ENCODE results near the gene ADCY9.

The ADCY9 gene

GRCh38 chr16:4002121-4002520 lies 114.1 kb downstream of the ADCY9 start:
- DNase-seq = no peak

DNA sequence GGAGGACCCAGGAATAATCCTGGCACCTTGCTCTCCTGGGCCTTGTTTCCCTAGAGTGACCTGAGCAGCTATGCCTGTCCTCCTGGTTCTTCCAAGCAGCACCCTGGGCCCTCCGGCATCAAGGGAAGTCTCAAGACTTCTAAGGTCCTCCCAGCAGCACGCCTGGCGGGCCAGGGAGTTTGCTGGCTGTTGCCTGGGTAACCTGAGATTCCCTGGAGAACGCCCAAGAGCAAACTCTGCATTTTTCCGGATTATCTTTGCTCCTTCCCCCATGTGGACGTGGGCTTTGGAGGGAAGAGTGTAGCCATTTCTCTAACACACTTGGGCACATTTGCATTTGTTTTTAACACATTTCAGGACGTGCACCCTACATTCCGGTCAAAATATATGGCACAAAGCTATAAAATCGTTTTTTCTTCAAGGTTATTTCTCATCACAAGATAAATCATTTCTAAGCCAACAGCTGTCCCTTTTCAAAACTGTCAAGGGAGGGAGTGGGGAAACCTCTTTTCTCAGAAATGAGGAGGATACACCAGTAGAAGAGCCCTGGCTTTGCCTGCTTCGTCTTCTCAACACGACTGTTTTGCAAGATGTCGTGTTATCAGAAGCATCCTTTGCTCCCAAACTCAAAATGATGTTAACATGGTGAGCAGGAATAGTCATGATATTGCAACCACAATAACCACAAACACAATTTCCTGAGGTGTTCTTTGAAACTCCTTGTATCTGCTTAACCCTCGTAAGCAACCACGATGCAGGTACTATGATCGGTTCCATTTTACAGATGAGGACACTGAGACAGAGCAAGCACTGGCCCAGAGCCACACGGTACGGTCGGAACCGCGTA lies 116.5 kb downstream of the ADCY9 start:
- peak; percentile 77 for DNase-seq

- DNase-seq = peak; percentile 80
These were observed 117.3 kb downstream of the ADCY9 start for GRCh38 chr16:3998793-3999478.

- DNase-seq = no peak
These were observed 118.9 kb downstream of the ADCY9 start for GRCh38 chr16:3997231-3997841.

DNA sequence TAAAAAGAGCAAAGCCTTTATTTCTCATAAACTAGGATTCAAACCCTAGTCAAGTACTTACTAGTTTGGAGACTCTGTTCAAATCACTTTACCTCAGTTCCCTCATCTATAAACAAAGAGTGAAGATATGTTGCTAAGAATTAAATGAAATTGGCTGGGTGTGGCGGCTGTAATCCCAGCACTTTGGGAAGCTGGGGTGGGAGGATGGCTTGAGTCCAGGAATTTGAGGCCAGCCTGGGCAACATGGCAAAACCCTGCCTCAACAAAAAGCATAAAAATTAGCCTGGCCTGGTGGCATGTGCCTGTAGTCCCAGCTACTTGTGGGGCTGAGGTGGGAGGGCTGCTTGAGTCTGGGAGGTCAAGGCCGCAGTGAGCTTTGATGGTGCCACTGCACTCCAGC lies 121.2 kb downstream of the ADCY9 start:
- no peak for DNase-seq

DNA sequence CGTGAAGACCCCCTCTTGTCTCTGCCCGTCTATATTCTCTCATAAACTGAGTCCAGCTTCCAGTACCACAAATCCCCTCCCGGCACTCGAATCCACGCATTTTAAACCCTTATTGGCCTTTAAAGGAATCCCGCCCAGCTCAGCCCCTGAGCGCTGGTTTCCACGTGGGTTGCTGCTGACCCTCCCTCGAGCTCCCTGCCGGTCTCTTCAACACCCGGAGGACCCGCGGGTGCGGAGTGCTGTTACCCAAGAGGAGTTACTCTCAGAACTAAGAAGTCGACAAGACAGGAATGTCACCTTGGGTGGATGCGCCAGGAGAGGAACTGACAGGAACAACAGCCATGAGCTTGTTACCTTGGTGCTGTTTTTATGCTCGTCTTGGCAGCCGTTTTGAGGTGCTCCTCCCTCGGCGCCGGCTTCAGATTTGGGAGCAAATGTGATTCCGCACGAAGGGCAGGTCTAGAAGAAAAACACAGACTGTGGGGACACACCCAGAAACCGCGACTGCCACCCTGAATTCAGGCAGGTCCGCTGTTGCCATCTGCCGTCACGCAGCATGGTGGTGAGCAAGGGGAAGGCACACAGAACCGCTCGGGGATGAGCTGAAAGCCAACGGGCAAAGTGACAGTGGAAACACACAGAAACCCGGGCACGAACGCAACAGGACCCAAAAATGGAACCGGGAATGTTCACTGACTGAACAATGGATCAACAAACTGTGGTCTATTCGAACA lies 123.0 kb downstream of the ADCY9 start:
- no peak for DNase-seq

GRCh38 chr16:3992297-3993051 lies 123.8 kb downstream of the ADCY9 start:
- no peak for DNase-seq

DNA sequence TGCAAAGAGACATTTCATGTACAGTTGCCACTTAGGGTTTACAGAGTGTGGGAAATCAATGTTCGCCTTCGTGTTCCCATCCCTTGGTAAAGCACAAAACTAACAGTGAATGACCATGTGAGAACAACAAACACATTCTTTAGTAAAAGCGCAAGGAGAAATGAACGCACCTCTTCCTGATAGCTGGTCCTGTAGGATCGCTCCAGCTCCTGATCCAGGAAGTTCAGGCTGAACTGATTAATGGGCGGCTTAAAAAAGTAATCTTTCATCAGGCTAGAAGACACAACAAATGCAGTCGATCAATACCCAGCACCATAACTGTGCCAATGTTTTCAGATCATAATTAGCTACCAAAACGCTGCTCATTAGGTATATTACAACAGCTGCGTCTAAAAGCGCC lies 127.4 kb downstream of the ADCY9 start:
- DNase-seq = no peak

- DNase-seq = no peak
These were observed 128.2 kb downstream of the ADCY9 start for GRCh38 chr16:3988011-3988410.

- no peak for DNase-seq
These were observed 129.0 kb downstream of the ADCY9 start for GRCh38 chr16:3987231-3987630.

DNA sequence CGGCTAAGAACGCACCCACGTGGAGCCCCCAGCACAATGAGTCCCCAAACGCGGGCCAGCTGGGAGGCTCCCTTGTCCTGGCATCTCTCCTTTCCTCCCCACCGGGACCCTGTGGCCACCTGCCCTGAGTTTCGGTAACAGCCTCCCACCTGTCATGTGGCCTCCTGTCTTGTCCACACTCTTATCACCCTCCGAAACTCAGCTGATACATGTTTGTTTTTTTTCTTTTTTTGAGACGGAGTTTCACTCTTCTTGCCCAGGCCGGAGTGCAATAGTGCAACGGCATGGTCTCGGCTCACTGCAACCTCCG lies 130.1 kb downstream of the ADCY9 start:
- DNase-seq = no peak

DNA sequence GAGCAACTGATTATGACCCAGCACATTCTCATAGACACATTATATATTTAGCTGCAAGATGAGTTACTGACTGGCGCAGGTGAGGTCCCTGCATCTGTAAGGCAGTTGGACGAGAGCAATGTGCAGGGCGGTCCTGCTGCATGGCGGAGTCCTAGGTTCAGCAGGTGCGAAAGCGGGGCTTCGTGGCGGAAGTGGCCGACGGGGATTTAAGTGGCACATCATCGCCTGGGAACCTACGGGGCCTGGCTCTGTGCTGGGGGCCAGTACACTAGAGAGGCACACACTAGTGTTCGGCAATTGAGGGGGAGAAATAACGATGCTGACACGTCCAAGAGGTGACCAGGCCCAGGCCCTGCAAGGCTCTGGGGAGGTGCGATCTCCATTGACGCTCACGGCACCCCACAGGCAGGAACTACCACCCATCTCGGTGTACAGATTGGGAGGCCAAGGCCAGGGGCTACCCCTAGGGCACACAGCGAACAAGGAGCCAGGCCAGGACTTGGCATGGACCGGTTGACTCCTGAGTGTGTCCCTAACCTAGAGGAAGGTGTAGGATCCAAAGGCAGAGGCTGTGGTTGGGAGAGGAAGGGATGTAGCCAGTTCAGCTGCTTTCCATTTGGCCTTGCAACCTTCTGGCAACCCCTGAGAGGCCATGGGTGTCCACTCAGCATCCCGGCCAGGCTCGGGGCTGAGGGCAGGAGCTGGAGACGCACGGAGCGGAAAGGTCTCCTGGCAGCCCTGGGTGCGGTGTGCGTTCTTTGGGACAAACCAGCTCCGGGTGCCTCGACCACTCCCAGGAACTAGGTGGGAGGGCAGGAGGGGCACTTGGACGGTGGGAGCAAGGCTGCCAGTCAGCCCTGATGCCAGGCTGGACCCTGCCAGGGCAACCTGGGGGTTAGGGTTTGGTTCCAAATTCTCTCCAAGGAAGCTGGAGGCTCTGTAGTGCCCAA lies 131.9 kb downstream of the ADCY9 start:
- DNase-seq = no peak

DNA sequence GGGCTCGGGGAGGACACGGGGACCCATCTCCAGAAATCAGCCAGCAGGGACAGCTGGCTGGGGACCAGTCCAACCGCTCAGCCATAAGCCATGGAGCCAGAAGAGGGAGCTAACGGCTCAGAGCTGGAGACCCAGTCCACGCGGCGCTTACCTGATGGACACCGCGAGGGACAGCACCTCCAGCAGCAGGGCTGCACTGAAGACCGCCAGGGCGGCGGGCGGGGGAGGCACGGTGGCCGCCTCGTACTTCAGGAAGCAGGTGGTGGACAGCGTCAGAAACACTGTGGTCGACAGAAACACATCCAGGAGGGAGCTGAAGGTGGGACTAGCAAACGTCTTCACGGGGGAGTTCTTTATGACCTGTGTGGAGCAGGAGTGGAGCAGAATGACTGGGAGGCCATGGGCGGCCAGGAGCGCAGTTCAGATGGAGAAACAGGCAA lies 133.1 kb downstream of the ADCY9 start:
- peak; percentile 63 for DNase-seq

DNA sequence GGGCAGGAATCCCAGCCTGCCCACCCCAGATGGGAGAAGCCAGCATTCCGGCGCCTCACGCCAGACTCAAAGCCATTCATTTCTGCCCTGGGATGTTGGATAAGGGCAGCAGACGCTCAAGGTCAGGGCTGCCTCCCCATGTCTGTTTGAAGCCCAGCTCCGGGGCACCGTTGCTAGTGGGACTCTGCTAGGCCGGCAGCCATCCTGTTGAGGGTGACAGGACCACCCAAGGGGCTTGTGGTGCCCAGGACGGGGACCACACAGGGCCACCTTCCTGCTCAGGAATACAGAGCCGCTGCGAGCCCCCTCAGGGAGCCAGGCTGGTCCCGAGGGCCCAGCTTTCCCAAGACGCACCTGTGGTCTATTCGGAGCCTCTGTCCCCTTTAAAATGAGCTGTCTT lies 134.0 kb downstream of the ADCY9 start:
- no peak for DNase-seq

DNA sequence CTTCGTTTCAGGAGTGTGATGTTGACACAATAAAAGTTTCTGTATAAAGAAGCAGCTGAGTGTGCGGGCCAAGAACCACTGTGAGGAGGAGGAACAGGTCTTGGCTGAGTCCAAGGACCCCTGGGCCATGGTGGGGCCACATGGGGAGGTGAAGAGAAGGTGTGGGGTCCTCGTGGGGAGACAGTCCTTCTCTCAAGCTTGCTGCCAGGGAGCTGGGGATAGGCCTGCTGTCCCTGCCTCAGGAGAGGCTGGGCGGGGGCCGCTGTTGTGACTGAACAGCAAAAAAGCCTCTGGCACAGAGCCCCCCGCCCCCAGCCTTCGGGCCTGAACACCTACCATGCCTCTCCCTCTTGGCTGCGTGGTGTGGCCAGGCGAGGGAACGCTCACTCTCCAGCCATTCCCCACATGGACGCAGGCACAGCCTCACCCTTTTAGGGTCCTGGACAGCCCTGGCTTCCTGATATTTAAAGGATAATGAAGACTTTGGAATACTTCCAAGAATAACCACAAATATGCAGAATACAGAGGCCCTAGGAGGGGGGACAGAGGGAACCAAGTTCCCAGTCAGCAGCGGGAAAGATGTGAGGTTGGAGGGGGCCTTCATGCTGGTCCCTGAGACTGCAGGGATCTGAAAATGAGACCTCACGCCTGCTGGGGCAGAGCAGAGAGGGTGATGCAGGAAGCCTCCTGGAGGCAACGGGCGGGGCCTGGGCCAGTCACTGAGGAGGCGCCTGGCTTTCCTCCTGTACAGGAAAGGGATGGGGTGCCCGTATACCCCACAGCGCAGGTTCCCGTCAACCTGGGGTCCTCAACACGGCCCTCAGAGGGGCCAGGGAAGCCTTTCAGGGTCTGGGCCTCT lies 135.8 kb downstream of the ADCY9 start:
- peak; percentile 92 for DNase-seq

DNA sequence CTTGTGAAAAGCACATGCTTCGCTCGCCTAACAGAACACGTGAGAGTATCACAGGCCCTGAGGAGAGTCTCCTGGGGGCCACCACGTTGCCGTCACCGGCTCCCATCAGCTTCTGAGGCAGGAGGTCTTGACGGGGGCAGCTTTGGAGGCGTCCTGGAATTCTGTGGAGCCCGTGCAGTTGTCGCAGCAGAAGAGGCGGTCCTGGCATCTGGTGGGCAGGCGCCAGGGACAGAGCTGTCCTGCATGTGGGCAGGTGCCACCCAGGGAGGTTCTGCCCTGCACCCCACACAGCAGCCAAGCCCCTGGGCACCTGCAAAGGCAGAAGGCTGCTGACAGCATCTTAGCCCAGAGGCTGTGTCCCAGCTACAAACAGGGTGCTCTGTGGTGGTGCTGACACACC lies 136.7 kb downstream of the ADCY9 start:
- no peak for DNase-seq

DNA sequence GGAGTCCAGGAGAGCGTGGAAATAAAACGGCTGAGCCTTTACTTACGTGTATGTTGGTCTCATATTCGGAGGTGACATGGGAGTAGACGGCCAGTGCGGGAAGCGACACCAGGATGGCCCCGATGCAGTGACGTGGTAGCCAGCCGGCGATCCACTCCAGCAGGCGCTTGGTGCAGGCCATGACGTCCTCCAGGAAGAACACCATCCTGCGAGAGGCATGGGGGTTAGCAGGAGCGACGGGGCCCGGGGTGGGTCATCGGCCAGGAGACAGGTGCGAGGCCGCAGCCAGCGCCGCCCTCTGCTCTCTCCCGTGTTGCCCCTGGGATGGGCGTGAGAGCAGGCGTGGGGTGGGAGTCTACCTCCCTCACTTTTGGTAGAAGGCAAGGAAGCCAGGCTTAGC lies 137.2 kb downstream of the ADCY9 start:
- DNase-seq = no peak

- DNase-seq = no peak
These were observed 138.9 kb downstream of the ADCY9 start for GRCh38 chr16:3977376-3977775.

GRCh38 chr16:3974751-3975150 lies 141.5 kb downstream of the ADCY9 start:
- DNase-seq = no peak

DNA sequence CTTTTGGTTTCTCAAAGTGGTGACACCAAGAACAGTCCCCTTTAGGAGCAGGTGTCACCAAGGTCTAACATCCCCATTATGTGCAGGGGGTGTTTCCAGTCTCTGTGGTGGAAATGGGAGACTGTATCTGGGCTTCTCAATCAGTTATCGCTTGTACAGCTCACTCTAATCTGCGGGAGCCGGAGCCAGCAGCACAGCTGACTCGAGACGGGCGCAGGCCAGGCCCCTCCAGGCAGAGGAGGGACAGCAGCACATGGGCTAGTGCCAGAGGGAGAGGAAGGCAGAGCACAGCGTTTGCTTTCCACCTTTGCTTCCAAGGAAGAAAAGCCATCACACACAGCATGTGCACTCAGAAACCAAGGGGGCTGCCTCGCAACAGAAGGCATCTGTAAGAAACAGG lies 144.5 kb downstream of the ADCY9 start:
- DNase-seq = no peak

All from fibroblast of skin of scalp (primary cell).